Spinal cord (tissue), 10 donors: ENCODE results near the gene ENTHD1. TPM values are rescaled to one million over a fixed set of nuclear protein-coding genes. Genes with fewer than 3 reads are reported as not detected.

Source experiments
- DNase-seq, 6 donors: peaks; one replicate each; pipeline versions ENCODE4 v3.0.0 to v3.0.0-alpha.2; 2013 to 2015; ENCODE audit warnings: low spot score in 6 of 6, low read depth in 4 of 6
- H3K27ac ChIP-seq: one replicate; pipeline ENCODE4 v1.5.1; 2013; ENCODE audit warnings: low read depth, low read length, control low read depth
- H3K27me3 ChIP-seq: one replicate; pipeline ENCODE4 v1.6.1; 2013; ENCODE audit warnings: low read length; ENCODE audit not compliant: control insufficient read depth, insufficient read depth
- H3K36me3 ChIP-seq: one replicate; pipeline ENCODE4 v1.6.1; 2013; ENCODE audit warnings: low read length; ENCODE audit not compliant: control insufficient read depth, insufficient read depth
- H3K4me1 ChIP-seq: one replicate; pipeline ENCODE4 v1.6.1; 2013; ENCODE audit warnings: low read length; ENCODE audit not compliant: control insufficient read depth, insufficient read depth
- H3K4me3 ChIP-seq: one replicate; pipeline ENCODE4 v1.5.1; 2013; ENCODE audit warnings: low read depth, low read length, control low read depth
- H3K9me3 ChIP-seq: one replicate; pipeline ENCODE4 v1.6.1; 2013; ENCODE audit warnings: low read length; ENCODE audit not compliant: control insufficient read depth, insufficient read depth
- WGBS: methylation state at CpG from one replicate; pipeline ENCODE4 v1.1.5; 2013; ENCODE audit warnings: missing lambda C conversion rate; ENCODE audit not compliant: insufficient coverage; 5-methylcytosine and 5-hydroxymethylcytosine counted together
- polyA plus RNA-seq, 2 donors: library from polyadenylated mRNA; unstranded; fragments of 120-200 nt; gene quantifications; one replicate each; pipeline ENCODE4 v1.2.1, GENCODE V29; 2013; ENCODE audit not compliant: insufficient read length in 2 of 2
- total RNA-seq, 2 donors: library from RNA; depleted of rRNA in 1 of 2; stranded (reverse); fragments of 120-200 nt in 1 of 2; fragments of >200 nt in 1 of 2; gene quantifications; one replicate each; pipeline versions ENCODE4 v1.2.3 to v1.2.4, GENCODE V29; 2013 to 2014
- donor health status: healthy.

ENTHD1 gene
- total and polyA plus RNA-seq, 4 donors: 0.10 TPM; not detected in 3

DNA sequence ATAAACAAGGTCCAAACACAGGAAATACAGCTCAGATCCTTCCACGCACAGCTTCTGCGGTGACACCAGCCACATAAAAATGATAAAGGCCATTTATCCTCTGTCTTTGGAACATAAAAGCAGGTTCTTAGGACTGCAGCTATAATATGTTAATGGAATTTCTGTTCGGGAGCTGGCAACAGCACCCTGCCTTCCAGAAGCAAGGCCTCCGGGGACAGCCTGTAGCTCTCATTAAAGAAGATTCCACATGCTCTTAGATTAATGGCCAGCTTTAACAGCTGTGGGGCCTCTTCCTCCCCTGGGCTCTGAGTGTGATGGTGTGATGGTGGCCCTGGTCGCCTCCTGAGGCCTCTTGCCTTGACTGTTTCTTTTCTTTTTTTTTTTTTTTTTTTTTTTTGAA, 185.7 kb downstream of the ENTHD1 start:
- peak in 1 of 6 donors; percentile 70 for DNase-seq
- H3K27ac ChIP-seq: no peak overlapping the region
- no peaks in the 10 kb centered on the region for H3K36me3 ChIP-seq
- H3K27me3 ChIP-seq: peaks cover 2% of the 10 kb centered on the region
- 57% methylated on average over 2 of the region's 5 CpGs for WGBS
- no peaks in the 10 kb centered on the region for H3K9me3 ChIP-seq
- H3K4me1 ChIP-seq: peaks cover 57% of the 10 kb centered on the region
- H3K4me3 ChIP-seq: no peak overlapping the region

DNA sequence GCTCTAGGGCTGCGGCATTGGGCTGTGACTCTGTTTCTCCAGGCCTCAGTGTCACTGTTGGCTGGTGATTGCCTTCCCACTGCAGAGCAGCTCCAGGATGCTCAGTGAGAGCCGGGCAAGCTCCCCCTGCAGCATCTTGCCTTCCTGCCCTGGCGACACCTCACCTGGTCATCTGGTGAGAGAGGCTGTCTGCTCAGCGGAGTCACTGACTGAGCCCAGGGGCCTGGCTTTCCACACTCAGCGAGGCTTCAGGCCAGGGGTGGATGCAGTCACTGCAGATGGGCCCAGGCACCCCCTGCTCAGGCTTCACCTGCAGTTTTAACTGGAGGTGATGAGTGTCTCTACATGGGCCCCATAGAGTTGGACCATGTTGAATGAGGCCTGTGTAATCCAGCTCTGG, 186.2 kb downstream of the ENTHD1 start:
- Histone ChIP-seq H3K9me3 (no peaks in the 10 kb centered on the region), H3K4me3 (no peak overlapping the region), H3K4me1 (peaks cover 54% of the 10 kb centered on the region), H3K27ac (no peak overlapping the region), H3K27me3 (peaks cover 2% of the 10 kb centered on the region), H3K36me3 (no peaks in the 10 kb centered on the region)
- DNase-seq: no peak
- WGBS: 94% methylated on average over 5 of the region's 5 CpGs

GRCh38 chr22:39706376-39707140, 187.0 kb downstream of the ENTHD1 start:
- Histone ChIP-seq H3K36me3 (no peaks in the 10 kb centered on the region), H3K27ac (no peak overlapping the region), H3K4me1 (peaks cover 54% of the 10 kb centered on the region), H3K4me3 (no peak overlapping the region), H3K9me3 (no peaks in the 10 kb centered on the region), H3K27me3 (peaks cover 2% of the 10 kb centered on the region)
- 52% methylated on average over 21 of the region's 27 CpGs for WGBS
- DNase-seq: peak in 1 of 6 donors; percentile 78

GRCh38 chr22:39705386-39705785, 188.2 kb downstream of the ENTHD1 start:
- DNase-seq: no peak
- WGBS: 93% methylated on average over 12 of the region's 12 CpGs
- Histone ChIP-seq H3K27me3 (peaks cover 2% of the 10 kb centered on the region), H3K27ac (no peak overlapping the region), H3K36me3 (no peaks in the 10 kb centered on the region), H3K9me3 (no peaks in the 10 kb centered on the region), H3K4me1 (peaks cover 56% of the 10 kb centered on the region), H3K4me3 (no peak overlapping the region)

- H3K27ac ChIP-seq: no peak overlapping the region
- H3K4me1 ChIP-seq: peaks cover 65% of the 10 kb centered on the region
- 33% methylated on average over 17 of the region's 17 CpGs for WGBS
- DNase-seq: peak in 2 of 6 donors; percentile 47 to 82
- no peaks in the 10 kb centered on the region for H3K9me3 ChIP-seq
- no peak overlapping the region for H3K4me3 ChIP-seq
- H3K36me3 ChIP-seq: no peaks in the 10 kb centered on the region
- peaks cover 2% of the 10 kb centered on the region for H3K27me3 ChIP-seq
Measured at GRCh38 chr22:39703928-39704639, 189.5 kb downstream of the ENTHD1 start.

DNA sequence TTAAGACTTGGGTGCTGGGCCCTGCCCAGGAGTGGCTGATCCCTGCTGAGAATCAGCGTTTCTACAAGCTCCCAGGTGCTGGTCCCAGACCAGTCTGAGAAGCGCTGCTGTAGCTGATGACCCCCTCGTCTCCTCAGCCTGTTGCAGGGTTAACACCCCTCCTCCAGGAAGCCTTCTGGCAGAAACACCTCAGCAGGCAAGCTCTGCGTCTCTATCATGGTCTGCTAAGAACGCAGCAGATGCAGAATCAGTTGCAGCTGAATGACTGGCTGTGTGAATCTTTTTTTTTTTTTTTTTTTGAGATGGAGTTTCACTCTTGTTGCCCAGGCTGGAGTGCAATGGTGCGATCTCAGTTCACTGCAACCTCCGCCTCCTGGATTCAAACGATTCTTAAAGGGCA, 190.5 kb downstream of the ENTHD1 start:
- no peaks in the 10 kb centered on the region for H3K36me3 ChIP-seq
- WGBS: 67% methylated on average over 7 of the region's 8 CpGs
- H3K4me3 ChIP-seq: no peak overlapping the region
- no peak overlapping the region for H3K27ac ChIP-seq
- peak in 1 of 6 donors; percentile 47 for DNase-seq
- peaks cover 2% of the 10 kb centered on the region for H3K27me3 ChIP-seq
- H3K4me1 ChIP-seq: peaks cover 66% of the 10 kb centered on the region
- H3K9me3 ChIP-seq: no peaks in the 10 kb centered on the region

- Histone ChIP-seq H3K27me3 (peaks cover 2% of the 10 kb centered on the region), H3K4me3 (no peak overlapping the region), H3K36me3 (no peaks in the 10 kb centered on the region), H3K4me1 (peaks cover 53% of the 10 kb centered on the region), H3K27ac (no peak overlapping the region), H3K9me3 (no peaks in the 10 kb centered on the region)
- DNase-seq: no peak
- WGBS: 67% methylated on average over 1 of the region's 7 CpGs
Measured at GRCh38 chr22:39700565-39700964, 193.0 kb downstream of the ENTHD1 start.

GRCh38 chr22:39699631-39700360, 193.8 kb downstream of the ENTHD1 start:
- Histone ChIP-seq H3K36me3 (no peaks in the 10 kb centered on the region), H3K4me3 (no peak overlapping the region), H3K4me1 (peaks cover 48% of the 10 kb centered on the region), H3K27me3 (no peaks in the 10 kb centered on the region), H3K27ac (no peak overlapping the region), H3K9me3 (no peaks in the 10 kb centered on the region)
- WGBS: 38% methylated on average over 19 of the region's 19 CpGs
- peak in 2 of 6 donors; percentile 51 to 67 for DNase-seq

GRCh38 chr22:39697790-39698430, 195.7 kb downstream of the ENTHD1 start:
- 68% methylated on average over 8 of the region's 14 CpGs for WGBS
- Histone ChIP-seq H3K36me3 (no peaks in the 10 kb centered on the region), H3K27ac (no peak overlapping the region), H3K4me1 (peaks cover 30% of the 10 kb centered on the region), H3K27me3 (no peaks in the 10 kb centered on the region), H3K9me3 (no peaks in the 10 kb centered on the region), H3K4me3 (no peak overlapping the region)
- no peak for DNase-seq
